Lung (tissue), 12 donors: ENCODE results near the gene CYTH1. TPM values are rescaled to one million over a fixed set of nuclear protein-coding genes. Genes with fewer than 3 reads are reported as not detected.

Experiments
- ATAC-seq: fragments of 200-7000 bp; cut with Tn5 transposase; one replicate; pipeline ENCODE4 v1.9.1; 2020; ENCODE audit warnings: moderate number of reproducible peaks; ENCODE audit not compliant: insufficient read depth, low FRiP score
- DNase-seq, 3 donors: peaks; one replicate each; pipeline ENCODE4 v3.0.0-alpha.2; 2013 to 2017
- H3K27ac ChIP-seq, 2 donors: one replicate each; pipeline ENCODE4 v1.5.1; 2013; ENCODE audit warnings: mild to moderate bottlenecking in 2 of 2, moderate library complexity in 2 of 2, control low read depth in 1 of 2, inconsistent platforms in 1 of 2, low read depth in 1 of 2, low read length in 1 of 2
- H3K27me3 ChIP-seq, 3 donors: one replicate each; pipeline ENCODE4 v1.5.1; 2013; ENCODE audit warnings: low read length in 2 of 3; ENCODE audit not compliant: control insufficient read depth in 3 of 3, insufficient read depth in 3 of 3
- H3K36me3 ChIP-seq, 4 donors: one replicate each; pipeline ENCODE4 v1.5.1; 2013; ENCODE audit warnings: low read length in 4 of 4, mild to moderate bottlenecking in 1 of 4, moderate library complexity in 1 of 4; ENCODE audit not compliant: control insufficient read depth in 4 of 4, insufficient read depth in 4 of 4
- H3K4me1 ChIP-seq, 5 donors: one replicate each; pipeline ENCODE4 v1.5.1; 2013; ENCODE audit warnings: low read length in 5 of 5, mild to moderate bottlenecking in 2 of 5, moderate library complexity in 1 of 5; ENCODE audit not compliant: control insufficient read depth in 5 of 5, insufficient read depth in 5 of 5
- H3K4me3 ChIP-seq: one replicate; pipeline ENCODE4 v1.5.1; 2013; ENCODE audit warnings: mild to moderate bottlenecking, control low read depth, moderate library complexity
- H3K9ac ChIP-seq, 2 donors: one replicate each; pipeline ENCODE4 v1.5.1; 2013; ENCODE audit warnings: low read length in 2 of 2, control low read depth in 1 of 2; ENCODE audit not compliant: insufficient read depth in 1 of 2
- H3K9me3 ChIP-seq, 4 donors: one replicate each; pipeline ENCODE4 v1.5.1; 2013; ENCODE audit warnings: low read length in 3 of 4, mild to moderate bottlenecking in 1 of 4, moderate library complexity in 1 of 4; ENCODE audit not compliant: control insufficient read depth in 4 of 4, insufficient read depth in 3 of 4
- CTCF ChIP-seq: IDR thresholded peaks from 2 replicates; pipeline ENCODE4 v1.5.1; 2012; ENCODE audit warnings: mild to moderate bottlenecking; ENCODE audit errors: control extremely low read depth, extremely low read depth
- WGBS, 2 donors: extraction: QIAGEN DNeasy Blood & Tissue Kit; methylation state at CpG; one replicate each; pipeline ENCODE4 v1.1.7; 2013; 5-methylcytosine and 5-hydroxymethylcytosine counted together
- polyA plus RNA-seq, 2 donors: library from polyadenylated mRNA; stranded (reverse); fragments of 200-250 nt; gene quantifications; one replicate each; pipeline ENCODE4 v1.2.1, GENCODE V29; 2013
- total RNA-seq, 2 donors: library from RNA; depleted of rRNA in 1 of 2; stranded (reverse); fragments of >200 nt in 1 of 2; gene quantifications; one replicate each; pipeline ENCODE4 v1.2.1, GENCODE V29; 2014 to 2021
- donor health status: control.
- donor health status: control.
- donor health status: Bipolar disorder and iron deficiency.
- donor health status: healthy.
- donor health status: DM: yes; HTN: yes; CAD: no.

CYTH1 gene
- total and polyA plus RNA-seq, 4 donors: 50.5 to 97.2 (median 76.0) TPM

DNA sequence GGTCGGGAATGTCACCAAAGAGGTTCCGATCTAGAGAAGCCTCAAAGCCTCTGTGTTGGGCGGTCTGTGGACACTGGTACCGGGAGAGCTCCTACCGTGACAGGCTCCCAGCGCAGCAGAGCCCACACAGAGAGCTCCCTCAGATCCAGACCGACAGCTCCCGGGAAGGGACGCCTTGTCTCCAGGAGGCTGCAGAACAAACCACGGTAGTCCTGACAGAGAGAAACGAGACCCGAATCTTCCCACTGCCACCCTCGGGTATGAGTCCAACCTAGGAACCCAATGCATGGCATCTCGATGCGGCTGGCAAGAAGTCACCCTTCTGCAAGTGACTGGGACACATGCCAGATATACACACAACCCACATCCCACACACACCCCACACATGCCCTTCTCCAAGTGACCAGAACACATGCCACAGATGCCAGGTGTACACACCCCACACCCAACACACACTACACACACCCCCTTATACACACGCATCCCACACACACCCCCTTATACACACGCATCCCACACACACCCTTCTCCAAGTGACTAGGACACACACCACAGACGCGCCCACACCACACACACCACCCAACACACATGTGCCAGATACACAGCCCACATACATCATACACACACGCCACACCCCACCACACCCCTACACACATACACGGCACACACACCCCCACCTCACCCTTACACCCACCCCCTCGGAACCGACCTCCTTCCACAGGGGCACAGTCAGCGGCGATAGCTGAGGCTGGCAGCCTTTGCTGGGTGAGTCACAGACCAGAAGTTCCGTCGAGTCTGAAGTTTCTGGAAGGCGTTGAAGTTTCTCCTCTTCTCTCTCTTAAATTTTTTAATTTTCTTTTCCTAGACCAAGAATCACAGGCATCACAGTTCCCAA is 15.9 kb upstream of the CYTH1 start:
- ATAC-seq (no peak), DNase-seq (no peak)
- Histone ChIP-seq H3K27ac (no peak overlapping the region), H3K27me3 (no peaks in the 10 kb centered on the region), H3K9ac (no peak overlapping the region), H3K9me3 (peaks cover 0 to 4% (median 0%) of the 10 kb centered on the region in 4 donors), H3K4me3 (no peak overlapping the region), H3K4me1 (peaks cover 0 to 2% (median 0%) of the 10 kb centered on the region in 5 donors), H3K36me3 (peaks cover 28 to 59% (median 37%) of the 10 kb centered on the region in 4 donors)
- WGBS, 2 donors: 83 to 93% methylated on average over 28 of the region's 28 CpGs
- no peak for TF ChIP-seq CTCF

GRCh38 chr17:78797213-78797612 is 15.1 kb upstream of the CYTH1 start:
- ATAC-seq (no peak), DNase-seq (no peak)
- H3K27me3 ChIP-seq: no peaks in the 10 kb centered on the region
- peaks cover 0 to 4% (median 0%) of the 10 kb centered on the region in 4 donors for H3K9me3 ChIP-seq
- peaks cover 0 to 3% (median 0%) of the 10 kb centered on the region in 5 donors for H3K4me1 ChIP-seq
- peaks cover 24 to 53% (median 34%) of the 10 kb centered on the region in 4 donors for H3K36me3 ChIP-seq
- no peak overlapping the region for H3K4me3 ChIP-seq
- H3K27ac ChIP-seq: peak overlapping the region in 1 of 2 donors; percentile 9
- 86 to 94% methylated on average over 11 of the region's 11 CpGs for WGBS, 2 donors
- no peak for TF ChIP-seq CTCF
- no peak overlapping the region for H3K9ac ChIP-seq

GRCh38 chr17:78796517-78796900 is 14.4 kb upstream of the CYTH1 start:
- H3K4me1 ChIP-seq: peaks cover 2 to 10% (median 5%) of the 10 kb centered on the region in 5 donors
- no peak overlapping the region for H3K9ac ChIP-seq
- no peak for TF ChIP-seq CTCF
- WGBS, 2 donors: 60 to 65% methylated on average over 11 of the region's 11 CpGs
- H3K27me3 ChIP-seq: no peaks in the 10 kb centered on the region
- H3K36me3 ChIP-seq: peaks cover 24 to 48% (median 33%) of the 10 kb centered on the region in 4 donors
- H3K27ac ChIP-seq: peak overlapping the region in 1 of 2 donors; percentile 8
- DNase-seq (no peak), ATAC-seq (no peak)
- no peak overlapping the region for H3K4me3 ChIP-seq
- H3K9me3 ChIP-seq: peaks cover 0 to 4% (median 0%) of the 10 kb centered on the region in 4 donors
